ENCODE results near the gene TBXT.
"Not testable (repeated sequence)": the region's sequence is repeated elsewhere in the genome, so short reads cannot be mapped to it uniquely, and the experiment has no call there.

Gene TBXT

GRCh38 chr6:166192557-166192956 lies 24.9 kb upstream of the TBXT start:
- Histone ChIP-seq H3K27ac (ENCODE audit: low read depth, low read length) (no peak overlapping the region), H3K4me3 (ENCODE audit: low read length) (no peak overlapping the region), H3K9me3 (ENCODE audit: control insufficient read depth, insufficient read depth, low read length) (no peaks in the 10 kb centered on the region), H3K4me1 (ENCODE audit: control insufficient read depth, low read length) (peaks cover 22% of the 10 kb centered on the region), H3K4me2 (ENCODE audit: low read length) (no peak overlapping the region), H3K9me2 (replicated peaks; ENCODE audit: control insufficient read depth, low read length) (no peaks in the 10 kb centered on the region), H3K27me3 (ENCODE audit: control insufficient read depth, low read length) (no peaks in the 10 kb centered on the region), H3K79me2 (ENCODE audit: control insufficient read depth, low read length) (no peaks in the 10 kb centered on the region), H3K36me3 (ENCODE audit: control insufficient read depth, low read length) (no peaks in the 10 kb centered on the region), H4K20me1 (ENCODE audit: control insufficient read depth, insufficient read depth, low read depth, low read length) (no peaks in the 10 kb centered on the region), H3F3A (ENCODE audit: control insufficient read depth, insufficient read depth) (peaks cover 3% of the 10 kb centered on the region)
- no peak for TF ChIP-seq EZH2phosphoT487 (IDR thresholded peaks at IDR 0.05; ENCODE audit: borderline replicate concordance, low read length)
- TF ChIP-seq, protein P1, sequence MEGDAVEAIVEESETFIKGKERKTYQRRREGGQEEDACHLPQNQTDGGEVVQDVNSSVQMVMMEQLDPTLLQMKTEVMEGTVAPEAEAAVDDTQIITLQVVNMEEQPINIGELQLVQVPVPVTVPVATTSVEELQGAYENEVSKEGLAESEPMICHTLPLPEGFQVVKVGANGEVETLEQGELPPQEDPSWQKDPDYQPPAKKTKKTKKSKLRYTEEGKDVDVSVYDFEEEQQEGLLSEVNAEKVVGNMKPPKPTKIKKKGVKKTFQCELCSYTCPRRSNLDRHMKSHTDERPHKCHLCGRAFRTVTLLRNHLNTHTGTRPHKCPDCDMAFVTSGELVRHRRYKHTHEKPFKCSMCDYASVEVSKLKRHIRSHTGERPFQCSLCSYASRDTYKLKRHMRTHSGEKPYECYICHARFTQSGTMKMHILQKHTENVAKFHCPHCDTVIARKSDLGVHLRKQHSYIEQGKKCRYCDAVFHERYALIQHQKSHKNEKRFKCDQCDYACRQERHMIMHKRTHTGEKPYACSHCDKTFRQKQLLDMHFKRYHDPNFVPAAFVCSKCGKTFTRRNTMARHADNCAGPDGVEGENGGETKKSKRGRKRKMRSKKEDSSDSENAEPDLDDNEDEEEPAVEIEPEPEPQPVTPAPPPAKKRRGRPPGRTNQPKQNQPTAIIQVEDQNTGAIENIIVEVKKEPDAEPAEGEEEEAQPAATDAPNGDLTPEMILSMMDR (IDR thresholded peaks at IDR 0.05; ENCODE audit: low read depth, low read length, poor library complexity, severe bottlenecking): no peak

DNA sequence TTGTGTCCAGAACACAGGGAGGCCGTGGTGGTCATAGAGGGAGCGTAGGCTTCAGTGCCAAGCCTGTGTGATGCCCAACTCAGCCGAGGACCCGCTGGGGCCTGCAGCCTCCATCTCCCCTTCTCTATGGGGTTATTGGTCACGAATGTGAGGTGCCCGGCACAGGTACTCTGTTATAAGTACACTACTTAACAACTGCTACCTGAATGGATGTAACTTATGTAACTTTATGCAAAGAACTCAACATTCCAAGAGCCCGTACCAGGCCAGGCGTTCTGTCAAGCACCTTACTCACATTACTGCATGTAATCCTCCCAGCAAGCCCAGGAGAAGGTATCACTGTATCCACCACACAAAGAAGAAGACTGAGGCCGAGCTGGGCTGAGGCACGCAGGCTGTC lies 24.5 kb upstream of the TBXT start:
- Histone ChIP-seq H3K4me1 (ENCODE audit: control insufficient read depth, low read length) (peaks cover 22% of the 10 kb centered on the region), H3K27ac (ENCODE audit: low read depth, low read length) (no peak overlapping the region), H3F3A (ENCODE audit: control insufficient read depth, insufficient read depth) (peaks cover 3% of the 10 kb centered on the region), H3K9me2 (replicated peaks; ENCODE audit: control insufficient read depth, low read length) (no peaks in the 10 kb centered on the region), H3K4me2 (ENCODE audit: low read length) (no peak overlapping the region), H3K4me3 (ENCODE audit: low read length) (no peak overlapping the region), H4K20me1 (ENCODE audit: control insufficient read depth, insufficient read depth, low read depth, low read length) (no peaks in the 10 kb centered on the region), H3K79me2 (ENCODE audit: control insufficient read depth, low read length) (no peaks in the 10 kb centered on the region), H3K27me3 (ENCODE audit: control insufficient read depth, low read length) (no peaks in the 10 kb centered on the region), H3K36me3 (ENCODE audit: control insufficient read depth, low read length) (no peaks in the 10 kb centered on the region), H3K9me3 (ENCODE audit: control insufficient read depth, insufficient read depth, low read length) (no peaks in the 10 kb centered on the region)
- no peak for TF ChIP-seq EZH2phosphoT487 (IDR thresholded peaks at IDR 0.05; ENCODE audit: borderline replicate concordance, low read length)
- TF ChIP-seq, protein P1 (IDR thresholded peaks at IDR 0.05; ENCODE audit: low read depth, low read length, poor library complexity, severe bottlenecking): no peak

GRCh38 chr6:166179704-166180103 lies 12.1 kb upstream of the TBXT start:
- no peaks in the 10 kb centered on the region for H3K79me2 ChIP-seq (ENCODE audit: control insufficient read depth, low read length)
- no peak overlapping the region for H3K4me3 ChIP-seq (ENCODE audit: low read length)
- no peaks in the 10 kb centered on the region for H3K9me3 ChIP-seq (ENCODE audit: control insufficient read depth, insufficient read depth, low read length)
- peaks cover 3% of the 10 kb centered on the region for H3F3A ChIP-seq (ENCODE audit: control insufficient read depth, insufficient read depth)
- TF ChIP-seq, protein P1 (IDR thresholded peaks at IDR 0.05; ENCODE audit: low read depth, low read length, poor library complexity, severe bottlenecking): no peak
- TF ChIP-seq EZH2phosphoT487 (IDR thresholded peaks at IDR 0.05; ENCODE audit: borderline replicate concordance, low read length): no peak
- H3K27me3 ChIP-seq (ENCODE audit: control insufficient read depth, low read length): no peaks in the 10 kb centered on the region
- H3K36me3 ChIP-seq (ENCODE audit: control insufficient read depth, low read length): no peaks in the 10 kb centered on the region
- no peaks in the 10 kb centered on the region for H4K20me1 ChIP-seq (ENCODE audit: control insufficient read depth, insufficient read depth, low read depth, low read length)
- no peaks in the 10 kb centered on the region for H3K9me2 ChIP-seq (replicated peaks; ENCODE audit: control insufficient read depth, low read length)
- peaks cover 18% of the 10 kb centered on the region for H3K4me1 ChIP-seq (ENCODE audit: control insufficient read depth, low read length)
- H3K4me2 ChIP-seq (ENCODE audit: low read length): no peak overlapping the region
- no peak overlapping the region for H3K27ac ChIP-seq (ENCODE audit: low read depth, low read length)

GRCh38 chr6:166176106-166176505 lies 8.5 kb upstream of the TBXT start:
- Histone ChIP-seq H3K79me2 (ENCODE audit: control insufficient read depth, low read length) (no peaks in the 10 kb centered on the region), H3K4me1 (ENCODE audit: control insufficient read depth, low read length) (peaks cover 39% of the 10 kb centered on the region), H3K9me2 (replicated peaks; ENCODE audit: control insufficient read depth, low read length) (no peaks in the 10 kb centered on the region), H4K20me1 (ENCODE audit: control insufficient read depth, insufficient read depth, low read depth, low read length) (no peaks in the 10 kb centered on the region), H3F3A (ENCODE audit: control insufficient read depth, insufficient read depth) (peaks cover 3% of the 10 kb centered on the region), H3K36me3 (ENCODE audit: control insufficient read depth, low read length) (no peaks in the 10 kb centered on the region), H3K9me3 (ENCODE audit: control insufficient read depth, insufficient read depth, low read length) (no peaks in the 10 kb centered on the region), H3K4me3 (ENCODE audit: low read length) (no peak overlapping the region), H3K4me2 (ENCODE audit: low read length) (no peak overlapping the region), H3K27ac (ENCODE audit: low read depth, low read length) (no peak overlapping the region), H3K27me3 (ENCODE audit: control insufficient read depth, low read length) (no peaks in the 10 kb centered on the region)
- no peak for TF ChIP-seq EZH2phosphoT487 (IDR thresholded peaks at IDR 0.05; ENCODE audit: borderline replicate concordance, low read length)
- TF ChIP-seq, protein P1 (IDR thresholded peaks at IDR 0.05; ENCODE audit: low read depth, low read length, poor library complexity, severe bottlenecking): no peak

DNA sequence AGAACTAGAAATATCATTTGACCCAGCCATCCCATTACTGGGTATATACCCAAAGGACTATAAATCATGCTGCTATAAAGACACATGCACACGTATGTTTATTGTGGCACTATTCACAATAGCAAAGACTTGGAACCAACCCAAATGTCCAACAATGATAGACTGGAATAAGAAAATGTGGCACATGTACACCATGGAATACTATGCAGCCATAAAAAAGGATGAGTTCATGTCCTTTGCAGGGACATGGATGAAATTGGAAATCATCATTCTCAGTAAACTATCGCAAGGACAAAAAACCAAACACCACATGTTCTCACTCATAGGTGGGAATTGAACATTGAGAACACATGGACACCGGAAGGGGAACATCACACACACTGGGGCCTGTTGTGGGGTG lies 7.4 kb upstream of the TBXT start:
- not testable (repeated sequence) for H3K9me2 ChIP-seq (replicated peaks; ENCODE audit: control insufficient read depth, low read length); H3K36me3 ChIP-seq (ENCODE audit: control insufficient read depth, low read length); H3K79me2 ChIP-seq (ENCODE audit: control insufficient read depth, low read length); H4K20me1 ChIP-seq (ENCODE audit: control insufficient read depth, insufficient read depth, low read depth, low read length); H3K27ac ChIP-seq (ENCODE audit: low read depth, low read length); H3K27me3 ChIP-seq (ENCODE audit: control insufficient read depth, low read length); H3K9me3 ChIP-seq (ENCODE audit: control insufficient read depth, insufficient read depth, low read length); H3K4me3 ChIP-seq (ENCODE audit: low read length); H3K4me2 ChIP-seq (ENCODE audit: low read length); H3F3A ChIP-seq (ENCODE audit: control insufficient read depth, insufficient read depth)
- peaks cover 39% of the 10 kb centered on the region for H3K4me1 ChIP-seq (ENCODE audit: control insufficient read depth, low read length)
